ENCODE data around the gene MYL7.
"Not testable (repeated sequence)": the region's sequence is repeated elsewhere in the genome, so short reads cannot be mapped to it uniquely, and the experiment has no call there.

Gene MYL7, protein sequence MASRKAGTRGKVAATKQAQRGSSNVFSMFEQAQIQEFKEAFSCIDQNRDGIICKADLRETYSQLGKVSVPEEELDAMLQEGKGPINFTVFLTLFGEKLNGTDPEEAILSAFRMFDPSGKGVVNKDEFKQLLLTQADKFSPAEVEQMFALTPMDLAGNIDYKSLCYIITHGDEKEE

DNA sequence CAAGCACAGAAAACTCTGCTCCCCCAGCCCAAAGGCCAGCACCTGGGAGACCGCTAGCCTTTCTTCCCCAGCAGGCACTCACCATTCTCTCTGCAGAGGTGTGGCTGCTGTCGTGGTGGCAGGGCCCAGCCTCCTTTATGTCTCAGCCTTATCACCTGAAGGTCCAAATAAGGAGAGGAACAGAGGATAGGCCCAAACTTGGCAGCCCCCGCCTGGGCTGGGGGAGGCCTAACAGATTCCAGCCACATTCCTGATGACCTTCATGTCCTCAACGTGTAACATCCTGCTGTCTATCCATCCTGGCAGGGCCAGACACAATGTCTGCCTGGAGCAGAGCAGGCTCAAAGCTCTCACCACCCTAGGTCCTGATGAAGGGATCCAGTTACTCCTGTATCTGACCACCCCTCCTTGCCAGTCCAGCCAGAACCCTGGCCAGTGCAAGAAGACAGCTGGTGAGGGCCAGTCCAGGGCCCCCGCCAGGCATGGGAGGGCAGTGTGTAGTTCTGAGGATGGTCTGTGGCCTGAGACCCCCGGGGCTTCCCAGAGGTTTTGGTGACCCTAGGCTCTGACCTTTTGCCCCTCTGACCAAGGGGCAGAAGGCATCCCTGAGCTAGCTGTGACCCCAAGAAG lies at the start of gene MYL7:
Gene MYL7 (minus strand): TSS at position 112 of the 630 bp plus-strand sequence. CDS start 27 bp downstream, at position 85.
- DNase-seq = no peak

DNA sequence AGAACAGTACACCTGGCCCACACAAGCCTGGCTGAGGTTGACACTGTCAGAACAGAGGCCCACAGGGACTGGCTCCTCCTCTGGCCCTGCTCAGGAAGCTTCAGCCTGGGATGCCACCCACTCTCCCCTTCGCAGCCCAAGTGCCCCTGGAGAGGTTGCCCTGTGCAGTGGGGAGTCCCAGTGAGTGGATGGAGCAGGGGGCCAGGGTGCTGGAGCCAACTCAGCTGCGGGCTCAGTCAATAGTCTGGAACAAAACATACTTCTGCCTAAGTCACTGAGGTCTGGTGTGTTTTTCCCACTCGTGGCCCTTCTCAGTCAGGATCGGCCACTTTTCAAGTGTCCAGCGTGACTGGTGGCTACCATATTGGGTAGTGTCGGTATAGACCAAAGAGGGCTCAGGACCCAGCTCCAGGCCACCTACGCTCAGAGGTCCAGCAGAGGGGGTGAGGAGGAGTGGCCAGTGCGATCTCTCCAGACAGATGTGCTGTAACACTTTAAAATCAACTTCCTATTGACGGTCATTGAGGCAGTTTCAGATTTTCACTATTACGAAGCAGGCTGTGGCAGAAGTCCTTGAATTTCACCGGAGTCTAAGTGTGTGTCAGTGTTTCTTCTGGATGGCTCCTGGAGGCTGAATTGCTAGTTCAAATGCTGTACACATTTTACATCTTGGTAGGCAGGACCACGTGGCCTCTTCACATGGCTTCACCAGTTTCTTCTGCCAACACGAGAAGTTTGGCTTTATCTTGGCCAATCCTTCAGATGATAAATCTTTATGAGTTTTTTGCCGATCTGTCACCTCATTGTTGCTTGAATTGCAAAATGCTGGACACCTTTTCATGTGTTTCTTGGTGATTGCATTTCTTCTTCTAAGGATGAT lies 49.1 kb upstream of the MYL7 start:
- no peak for DNase-seq

DNA sequence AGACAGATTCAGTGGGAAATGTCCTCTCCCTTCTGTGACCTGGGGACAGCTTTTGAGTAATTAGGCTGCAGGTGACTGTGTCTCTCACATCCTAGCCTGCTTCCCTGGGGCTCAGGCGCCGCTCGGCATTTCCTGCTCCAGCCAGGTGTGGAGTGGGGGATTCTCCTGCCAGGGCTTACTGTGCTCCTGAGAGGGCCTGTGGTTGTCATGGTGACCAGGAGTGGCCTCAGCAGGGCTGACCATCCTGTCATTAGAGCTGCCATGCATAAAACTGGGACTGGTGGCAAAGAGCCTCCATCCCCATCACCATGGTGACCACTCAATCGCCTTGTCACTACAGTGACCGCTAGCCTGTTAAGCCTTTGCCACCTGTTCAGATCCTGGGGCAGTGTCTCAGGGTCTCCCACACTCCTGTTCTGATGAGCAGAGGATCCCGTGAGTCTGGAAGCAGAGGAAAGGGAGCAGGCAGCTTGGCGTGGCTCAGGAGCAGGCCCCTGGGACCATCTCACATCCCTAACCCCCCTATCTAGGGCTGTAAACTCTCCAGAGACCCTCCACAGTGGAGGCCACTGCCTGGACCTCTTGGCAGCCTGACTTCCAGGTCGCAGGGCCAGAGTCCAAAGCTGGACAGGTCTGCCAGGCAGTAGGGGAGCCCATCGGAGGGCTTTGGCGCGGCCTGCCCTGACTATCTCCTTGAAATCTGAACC lies 48.3 kb upstream of the MYL7 start, which contains the start of gene GCK:
Gene GCK (minus strand): TSS at position 154 of the 707 bp plus-strand sequence. CDS start 486 bp downstream, outside the sequence.
- no peak for DNase-seq

DNA sequence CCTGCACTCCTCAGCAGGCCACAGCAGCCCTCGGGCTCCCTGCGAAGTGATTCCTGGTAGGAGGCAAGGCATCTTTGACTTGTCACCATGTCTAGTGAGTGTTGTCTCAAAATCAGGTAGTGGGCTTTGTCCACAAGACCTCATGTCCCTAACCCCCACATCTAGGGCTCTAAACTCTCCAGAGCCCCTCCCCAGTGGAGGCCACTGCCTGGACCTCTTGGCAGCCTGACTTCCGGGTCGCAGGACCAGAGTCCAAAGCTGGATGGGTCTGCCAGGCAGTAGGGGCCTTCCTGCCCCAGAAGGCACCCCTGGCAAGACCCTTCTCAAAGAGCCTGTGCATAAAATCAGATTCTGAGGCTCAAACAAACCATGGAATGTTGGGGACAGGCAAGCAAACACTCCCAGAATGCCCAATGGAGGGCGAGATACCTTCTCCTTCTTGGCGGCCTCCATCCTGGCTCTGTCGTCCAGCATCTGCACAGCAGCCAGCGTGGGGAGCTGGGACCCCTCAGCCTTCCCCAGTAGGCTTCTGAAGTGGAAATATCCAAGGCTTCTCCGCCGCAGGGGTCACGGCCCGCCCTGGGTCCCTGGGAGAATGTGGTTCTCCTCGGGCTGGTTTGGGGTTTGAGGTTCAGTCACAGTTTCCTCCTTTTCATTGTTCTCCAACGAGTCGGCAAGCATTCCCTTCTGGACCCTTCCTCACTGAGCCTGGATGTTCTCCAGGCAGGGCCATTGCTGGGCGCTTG lies 47.5 kb upstream of the MYL7 start:
- no peak for DNase-seq

DNA sequence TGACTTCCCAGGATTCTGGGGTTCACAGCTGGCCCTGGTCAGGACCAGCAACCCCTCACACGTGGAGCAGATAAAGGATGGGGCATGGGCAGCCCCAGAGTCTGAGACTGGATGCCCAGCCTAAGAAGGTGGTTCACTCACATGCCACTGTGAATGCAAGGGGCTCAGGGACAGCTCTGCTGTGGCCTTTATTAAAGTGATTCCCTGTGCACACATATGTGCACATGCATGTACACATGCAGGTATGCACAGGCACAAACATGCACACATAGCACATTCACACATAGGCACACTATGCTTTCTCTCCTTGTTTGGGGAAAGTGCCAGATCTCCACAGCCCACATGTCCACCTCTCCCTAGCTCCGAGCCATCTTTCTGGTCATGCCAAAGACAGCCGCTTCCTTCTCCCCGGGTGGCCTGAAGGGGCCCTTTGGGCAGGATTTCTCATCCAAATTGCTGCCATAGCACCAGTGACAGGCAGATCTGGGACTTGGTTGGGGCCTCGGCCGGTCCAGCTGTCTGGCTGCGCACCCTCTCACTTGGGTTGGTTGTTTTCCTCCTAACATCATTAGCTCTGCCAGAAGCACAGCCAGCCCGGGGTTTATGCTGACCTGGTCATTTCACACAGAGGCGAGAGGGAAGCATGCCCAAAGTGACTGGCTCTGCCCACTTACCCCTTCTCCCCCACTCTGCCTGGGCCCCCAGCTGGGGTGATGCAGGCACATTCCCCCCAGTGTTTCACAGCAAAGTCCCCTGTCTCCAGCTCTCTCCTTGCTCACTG lies 46.7 kb upstream of the MYL7 start:
- DNase-seq = no peak

DNA sequence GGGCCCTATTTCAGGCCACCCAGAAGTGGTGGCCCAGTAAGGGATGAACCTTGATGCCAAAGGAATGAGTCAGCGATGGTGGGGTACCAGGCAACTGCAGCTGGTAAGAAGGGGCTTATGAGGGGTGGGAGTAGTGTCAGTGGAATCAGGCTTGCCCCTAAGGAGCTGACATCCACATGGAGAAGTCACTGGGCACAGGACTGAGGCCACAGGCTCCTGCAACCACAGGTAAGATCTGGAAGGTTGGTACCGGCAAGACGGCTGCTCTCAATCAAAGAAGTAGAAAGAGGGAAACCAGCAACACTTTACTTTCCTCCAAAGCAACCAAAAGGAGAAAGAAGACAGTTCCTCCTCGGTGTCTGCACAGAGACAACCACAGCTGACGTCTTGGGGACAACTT lies 45.6 kb upstream of the MYL7 start:
- no peak for DNase-seq

DNA sequence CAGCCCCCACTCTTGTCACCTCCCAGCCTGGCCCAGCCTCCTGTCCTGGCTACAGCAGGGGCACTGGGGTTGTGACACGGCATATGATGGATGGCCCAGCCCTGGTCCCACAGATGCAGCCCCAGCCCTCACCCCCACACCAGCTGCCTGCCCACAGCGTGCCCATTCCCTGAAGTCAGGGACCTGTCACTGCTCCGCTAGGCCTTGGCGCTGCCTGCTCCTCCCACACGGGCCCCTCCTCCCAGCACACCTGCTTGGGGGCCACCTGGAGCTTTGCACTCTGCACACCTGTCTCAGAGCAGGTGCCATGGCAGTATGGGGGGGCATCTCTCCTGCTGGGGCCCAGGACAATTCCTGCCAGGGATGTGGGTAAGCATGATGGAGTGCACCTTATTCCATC lies 44.6 kb upstream of the MYL7 start:
- DNase-seq = no peak

DNA sequence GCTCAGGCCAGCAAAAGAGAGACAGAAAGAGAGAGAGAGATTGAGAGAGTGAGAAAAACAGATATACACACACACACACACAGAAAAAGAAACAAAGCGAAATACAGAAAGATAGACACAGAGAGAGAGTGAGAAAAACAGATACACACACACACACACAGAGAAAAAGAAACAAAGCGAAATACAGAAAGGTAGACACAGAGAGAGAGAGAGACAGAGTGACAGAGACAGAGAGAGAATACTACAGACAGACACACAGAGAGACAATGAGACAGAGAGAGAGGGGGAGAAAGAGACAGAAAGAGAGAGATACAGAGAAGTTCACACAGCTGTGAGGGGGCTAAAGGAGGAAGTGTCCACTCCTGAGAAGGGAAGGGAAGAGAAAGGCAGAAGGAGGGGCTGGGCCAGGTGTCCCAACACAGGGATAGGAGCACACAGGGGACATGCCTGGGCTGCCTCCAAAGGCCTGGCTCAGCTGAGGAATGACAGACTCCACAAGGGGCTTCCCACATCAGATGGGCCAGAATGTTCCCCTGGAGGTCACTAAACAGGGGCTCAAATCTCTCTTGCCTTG lies 43.8 kb upstream of the MYL7 start:
- DNase-seq = no peak

DNA sequence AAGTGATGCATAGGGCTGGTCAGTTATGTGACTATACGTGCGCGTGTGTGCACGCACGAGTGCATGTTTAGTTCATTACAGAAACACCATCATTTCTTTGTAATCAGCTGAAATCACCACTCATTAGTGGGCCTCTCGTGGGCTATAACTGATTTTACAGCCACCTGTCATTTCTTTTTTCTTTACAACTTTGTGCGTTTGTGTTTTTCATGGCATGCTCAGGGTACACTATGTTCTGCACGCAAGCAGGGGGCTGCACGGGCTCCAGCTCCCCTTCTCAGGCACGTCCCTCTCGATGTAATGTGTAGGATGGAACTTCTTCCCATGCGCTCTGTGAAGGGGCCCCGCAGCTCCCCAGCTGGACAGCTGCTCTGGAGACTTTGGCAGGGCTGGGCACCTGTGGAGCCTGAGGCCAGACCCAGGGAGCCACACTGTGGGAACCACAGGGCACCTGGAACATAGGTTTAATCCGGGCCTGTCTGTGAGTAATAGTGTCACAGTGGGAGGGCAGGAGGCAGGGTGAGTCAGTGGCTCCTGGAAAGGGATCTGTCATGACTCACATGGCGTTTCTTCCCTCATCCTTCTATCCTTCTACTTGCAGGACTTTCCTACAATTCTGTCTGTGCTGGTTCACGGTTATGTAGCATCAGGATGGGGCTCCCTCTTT lies 43.2 kb upstream of the MYL7 start:
- no peak for DNase-seq

DNA sequence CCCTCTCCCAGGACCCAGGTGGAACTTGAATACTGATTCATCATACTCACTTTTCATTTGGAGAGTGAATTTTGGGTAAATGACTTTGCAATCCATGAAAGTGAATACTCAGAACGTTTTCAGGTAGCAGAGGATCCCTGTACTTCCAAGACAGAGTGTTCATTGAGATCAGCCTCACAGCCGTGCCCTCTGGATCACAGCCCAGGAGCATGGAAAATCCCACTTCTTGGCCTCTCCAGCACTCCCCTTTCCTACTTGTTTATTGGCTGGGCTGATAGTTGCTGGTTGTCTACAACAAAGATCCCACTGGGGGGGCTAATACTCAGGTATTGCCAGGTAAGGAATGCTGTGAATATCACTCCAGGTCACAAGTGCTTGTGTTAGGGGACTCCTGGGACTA lies 42.3 kb upstream of the MYL7 start:
- no peak for DNase-seq

DNA sequence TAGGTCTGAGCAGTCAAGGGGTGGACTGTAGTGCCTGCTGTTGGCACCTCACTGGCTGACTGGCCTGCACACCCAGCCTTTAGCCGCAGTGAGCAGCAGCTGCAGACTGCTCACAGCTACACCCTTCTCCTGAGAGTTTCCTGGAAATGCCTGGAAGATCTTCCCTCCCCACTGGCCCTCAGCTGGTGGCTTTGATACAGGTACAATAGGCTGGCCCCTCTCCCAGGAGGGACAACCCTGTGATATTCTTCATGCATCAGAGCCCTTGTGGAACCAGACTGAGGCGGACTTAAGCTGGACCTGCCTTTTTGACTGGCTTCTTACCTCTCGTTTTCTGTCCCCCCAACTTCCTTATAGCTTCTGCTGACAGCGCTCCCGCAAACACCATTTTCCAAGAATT lies 41.7 kb upstream of the MYL7 start:
- no peak for DNase-seq

DNA sequence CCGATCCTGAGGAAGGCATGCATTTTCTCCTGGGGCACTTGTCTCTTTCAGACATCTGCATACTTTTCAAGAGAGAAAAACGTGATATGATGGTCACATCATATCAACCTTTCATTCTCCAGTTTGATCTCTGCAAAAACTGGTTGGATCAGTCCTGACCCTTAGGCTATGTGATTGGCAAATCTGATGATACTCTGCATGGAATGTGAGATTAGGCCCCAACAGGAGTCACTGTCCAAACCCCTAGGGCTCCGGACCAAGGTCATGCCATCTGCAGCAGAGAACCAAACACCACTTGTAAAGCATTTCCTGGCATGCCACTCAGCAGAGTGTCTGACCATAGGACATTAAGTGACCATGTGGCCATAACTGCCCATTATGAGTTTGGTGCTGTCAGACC lies 39.5 kb upstream of the MYL7 start:
- DNase-seq = no peak

DNA sequence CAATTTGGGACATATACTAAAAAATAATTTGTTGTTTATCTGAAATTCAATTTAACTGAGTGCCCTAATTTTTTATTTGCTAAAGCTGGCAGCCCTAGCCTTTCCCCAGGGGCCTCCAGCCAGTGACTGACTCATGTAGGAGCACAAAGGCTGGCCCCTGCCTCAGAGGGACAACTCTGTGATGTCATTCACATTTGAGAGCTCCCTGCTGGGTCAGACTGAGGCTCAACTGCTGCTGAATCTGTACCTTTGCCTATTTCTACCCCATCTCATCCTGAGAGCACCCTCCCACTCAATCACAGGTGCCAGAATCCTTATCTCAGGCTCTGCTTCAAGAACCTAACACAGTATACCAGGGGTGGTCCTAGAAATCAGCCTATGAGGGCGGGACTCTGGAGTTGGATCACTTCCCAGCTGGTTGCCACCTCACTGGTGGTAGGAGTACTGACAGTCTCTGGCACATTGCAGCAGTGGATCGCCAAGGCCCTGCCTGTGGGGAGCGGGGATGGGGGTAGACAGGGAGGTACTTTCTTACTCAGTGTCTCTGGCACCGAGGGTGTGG lies 36.5 kb upstream of the MYL7 start:
- no peak for DNase-seq

DNA sequence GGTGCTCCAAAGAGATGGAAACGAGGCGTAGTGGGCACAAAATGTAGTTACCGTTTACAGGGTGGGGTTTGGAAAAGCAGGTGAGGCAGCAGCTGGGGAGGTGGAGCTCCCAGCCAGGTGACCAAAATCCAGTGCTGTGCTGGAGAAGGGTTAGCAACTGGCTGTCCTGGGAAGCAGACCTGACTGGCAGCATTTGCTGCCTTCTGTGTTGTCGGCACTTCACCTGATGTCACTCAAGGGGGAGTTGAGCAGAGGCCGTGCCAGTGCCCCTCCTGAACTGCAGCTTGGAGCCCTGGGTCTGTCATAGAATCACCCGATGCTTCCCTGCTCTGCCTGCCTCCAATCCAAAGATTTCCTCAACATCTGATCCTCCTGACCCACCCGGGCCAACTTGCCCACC lies 35.4 kb upstream of the MYL7 start:
- DNase-seq = no peak

DNA sequence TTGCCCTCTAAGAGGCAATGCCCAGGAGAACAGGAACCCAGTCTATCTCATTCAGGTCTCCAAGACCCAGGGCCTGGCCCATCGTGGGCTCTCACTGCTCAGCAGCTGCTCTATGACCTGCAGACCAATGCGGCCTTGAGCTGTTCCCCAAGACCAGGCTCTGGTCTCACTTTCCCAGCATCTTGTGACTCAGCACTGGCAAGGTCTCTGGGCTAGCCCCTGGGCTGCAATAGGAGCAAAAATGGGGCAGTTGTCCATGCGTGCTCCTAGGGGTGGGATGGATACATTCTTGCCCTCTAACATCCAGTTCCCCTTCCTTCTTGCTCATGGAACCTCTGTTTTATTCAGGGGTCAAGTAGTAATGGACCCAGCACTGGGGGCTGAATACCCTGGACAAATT lies 34.6 kb upstream of the MYL7 start:
- DNase-seq = no peak

DNA sequence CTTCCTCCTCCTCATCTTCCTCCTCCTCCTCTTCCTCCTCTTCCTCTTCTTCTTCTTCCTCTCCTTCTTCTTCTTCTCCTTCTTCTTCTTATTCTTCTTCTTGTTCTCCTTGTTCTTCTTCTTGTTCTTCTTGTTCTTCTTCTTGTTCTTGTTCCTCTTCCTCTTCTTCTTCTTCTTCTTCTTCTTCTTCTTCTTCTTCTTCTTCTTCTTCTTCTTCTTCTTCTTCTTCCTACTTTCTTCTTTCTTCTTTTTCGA lies 33.5 kb upstream of the MYL7 start:
- not testable (repeated sequence) for DNase-seq

DNA sequence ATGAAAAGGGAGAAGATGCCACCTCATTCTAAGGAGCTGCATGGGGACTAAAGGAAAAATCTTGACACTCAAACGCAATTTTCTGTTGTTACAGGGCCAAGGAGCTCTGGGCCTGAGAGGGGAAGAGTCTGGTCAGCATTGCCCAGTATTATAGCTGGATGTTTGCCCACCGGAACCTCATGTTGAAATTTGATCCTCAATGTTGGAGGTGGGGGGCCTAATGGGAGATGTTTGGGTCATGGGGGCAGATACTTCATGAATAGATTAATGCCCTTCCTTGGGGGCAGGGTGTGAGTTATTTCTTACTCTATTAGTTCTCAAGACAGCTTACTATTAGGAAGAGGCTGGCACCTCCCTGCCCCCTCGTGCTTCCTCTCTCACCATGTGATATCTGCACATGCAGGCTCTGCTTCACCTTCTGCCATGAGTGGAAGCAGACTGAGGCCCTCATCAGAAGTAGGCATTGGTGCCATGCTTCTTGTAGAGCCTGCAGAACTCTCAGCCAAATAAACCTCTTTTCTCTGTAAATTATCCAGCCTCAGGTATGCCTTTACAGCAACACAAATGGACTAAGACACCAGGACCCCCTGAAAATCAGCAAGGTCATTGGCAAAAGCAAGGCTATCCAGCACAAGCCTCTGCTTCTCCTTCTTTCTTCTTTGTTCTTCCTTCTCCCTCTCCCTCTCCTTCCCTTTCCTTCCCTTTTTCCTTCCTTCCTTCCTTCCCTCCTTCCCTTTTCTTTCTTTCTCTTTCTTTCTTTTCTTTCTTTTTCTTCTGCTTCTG lies 33.0 kb upstream of the MYL7 start:
- DNase-seq = no peak

DNA sequence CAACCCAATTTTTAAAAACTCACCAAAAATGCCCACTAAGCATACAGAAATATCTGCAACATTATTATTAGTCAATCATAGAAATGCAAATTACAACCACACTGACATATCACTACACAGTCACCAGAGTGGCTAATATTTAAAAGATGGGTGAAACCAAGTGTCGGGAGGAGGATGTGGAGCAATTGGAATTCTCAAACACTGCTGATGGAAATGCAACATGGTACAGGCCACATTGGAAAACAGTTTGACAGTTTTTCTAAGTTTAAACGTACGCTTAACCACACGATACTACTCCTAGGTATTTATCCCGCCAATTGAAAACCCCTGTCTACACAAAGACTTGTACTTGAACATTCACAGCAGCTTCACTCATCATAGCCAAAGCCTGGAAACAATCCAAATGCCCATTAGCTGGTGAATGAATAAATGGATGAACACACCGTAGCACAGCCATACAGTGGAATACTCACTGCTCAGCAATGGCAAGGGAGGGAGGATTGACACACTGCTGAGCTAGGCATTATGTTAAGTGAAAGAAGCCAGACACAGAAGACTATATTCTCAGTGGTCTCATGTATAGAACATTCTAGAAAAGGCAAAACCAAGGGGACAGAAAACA lies 31.8 kb upstream of the MYL7 start:
- DNase-seq = no peak

DNA sequence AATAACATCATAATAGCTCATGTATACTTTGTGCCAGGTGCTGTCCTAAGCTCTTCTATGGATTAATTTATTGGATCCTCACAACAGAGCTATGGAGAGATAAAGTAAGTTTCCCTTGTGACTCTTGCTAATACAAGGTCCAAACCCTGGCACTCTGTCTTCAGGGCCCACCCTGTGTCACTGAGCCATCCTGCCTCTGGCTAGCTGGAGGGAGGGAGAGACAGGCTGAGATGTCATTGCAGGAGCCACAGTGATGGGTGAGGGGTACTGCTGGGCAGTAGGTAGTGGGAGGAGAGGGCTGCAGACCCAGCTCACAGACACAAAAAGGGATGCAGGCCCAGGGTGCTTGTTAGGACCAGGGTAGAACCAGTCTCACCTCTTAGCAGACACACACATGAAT lies 31.2 kb upstream of the MYL7 start:
- no peak for DNase-seq
